Measurements from ENCODE around the gene SLC9A9.

SLC9A9 gene

GRCh38 chr3:143676021-143676420 lies 172.2 kb downstream of the SLC9A9 start:
- no peak for DNase-seq

GRCh38 chr3:143674100-143674968 lies 173.9 kb downstream of the SLC9A9 start:
- peak; percentile 10 for DNase-seq

GRCh38 chr3:143672396-143673165 lies 175.7 kb downstream of the SLC9A9 start:
- DNase-seq = no peak

- DNase-seq = no peak
Measured at GRCh38 chr3:143671626-143672025, 176.6 kb downstream of the SLC9A9 start.

- no peak for DNase-seq
Measured at GRCh38 chr3:143668924-143669790, 179.1 kb downstream of the SLC9A9 start.

GRCh38 chr3:143668385-143668784 lies 179.9 kb downstream of the SLC9A9 start:
- no peak for DNase-seq

GRCh38 chr3:143661677-143662076 lies 186.6 kb downstream of the SLC9A9 start:
- DNase-seq = no peak

- no peak for DNase-seq
Measured at GRCh38 chr3:143658861-143659260, 189.4 kb downstream of the SLC9A9 start.

- no peak for DNase-seq
Measured at GRCh38 chr3:143658116-143658515, 190.2 kb downstream of the SLC9A9 start.

- no peak for DNase-seq
Measured at GRCh38 chr3:143657391-143657790, 190.9 kb downstream of the SLC9A9 start.

GRCh38 chr3:143654906-143655305 lies 193.4 kb downstream of the SLC9A9 start:
- no peak for DNase-seq

- DNase-seq = no peak
Measured at GRCh38 chr3:143653935-143654334, 194.3 kb downstream of the SLC9A9 start.

GRCh38 chr3:143653493-143653892 lies 194.8 kb downstream of the SLC9A9 start:
- DNase-seq = no peak

GRCh38 chr3:143652118-143652517 lies 196.2 kb downstream of the SLC9A9 start:
- no peak for DNase-seq

GRCh38 chr3:143650827-143651226 lies 197.4 kb downstream of the SLC9A9 start:
- no peak for DNase-seq

- DNase-seq = peak; percentile 29
Measured at GRCh38 chr3:143650120-143650519, 198.1 kb downstream of the SLC9A9 start.

GRCh38 chr3:143648708-143649107 lies 199.6 kb downstream of the SLC9A9 start:
- no peak for DNase-seq

- no peak for DNase-seq
Measured at GRCh38 chr3:143648218-143648617, 200.1 kb downstream of the SLC9A9 start.

GRCh38 chr3:143644370-143645089 lies 203.7 kb downstream of the SLC9A9 start:
- DNase-seq = peak; percentile 74

GRCh38 chr3:143643905-143644304 lies 204.4 kb downstream of the SLC9A9 start:
- no peak for DNase-seq

- DNase-seq = no peak
Measured at GRCh38 chr3:143640774-143641173, 207.5 kb downstream of the SLC9A9 start.

- no peak for DNase-seq
Measured at GRCh38 chr3:143637133-143637532, 211.1 kb downstream of the SLC9A9 start.
